HL-60 (cell line): ENCODE measurements around the gene ADGRF4.

Source experiments
- CTCF ChIP-seq: IDR thresholded peaks from one replicate; pipeline ENCODE4 v1.5.1; 2011; ENCODE audit warnings: low read length, control low read depth, inconsistent platforms; ENCODE audit not compliant: insufficient read depth
- GABPA ChIP-seq: IDR thresholded peaks from 2 replicates; pipeline ENCODE4 v1.6.1; 2012; ENCODE audit warnings: low read depth
- POLR2AphosphoS5 ChIP-seq: IDR thresholded peaks from 2 replicates; pipeline ENCODE4 v1.6.1; 2012; ENCODE audit warnings: low read depth
- REST ChIP-seq: IDR thresholded peaks from 2 replicates; pipeline ENCODE4 v1.6.1; 2012; ENCODE audit warnings: low read depth; ENCODE audit not compliant: insufficient replicate concordance

- no peak for TF ChIP-seq CTCF
- no peak for TF ChIP-seq REST
- TF ChIP-seq POLR2AphosphoS5: no peak
- no peak for TF ChIP-seq GABPA
Observed at GRCh38 chr6:47669684-47670513, 28.5 kb upstream of the ADGRF4 start.
